GM19023 (cell line): Measurements from ENCODE around the gene RAB8B.

Experiments used
- ATAC-seq: cut with Tn5 transposase; IDR thresholded peaks from one replicate; pipeline ENCODE4 v1.9.1; 2021; ENCODE audit warnings: mild to moderate bottlenecking, moderate library complexity; ENCODE audit not compliant: unreplicated experiment

The RAB8B gene

DNA sequence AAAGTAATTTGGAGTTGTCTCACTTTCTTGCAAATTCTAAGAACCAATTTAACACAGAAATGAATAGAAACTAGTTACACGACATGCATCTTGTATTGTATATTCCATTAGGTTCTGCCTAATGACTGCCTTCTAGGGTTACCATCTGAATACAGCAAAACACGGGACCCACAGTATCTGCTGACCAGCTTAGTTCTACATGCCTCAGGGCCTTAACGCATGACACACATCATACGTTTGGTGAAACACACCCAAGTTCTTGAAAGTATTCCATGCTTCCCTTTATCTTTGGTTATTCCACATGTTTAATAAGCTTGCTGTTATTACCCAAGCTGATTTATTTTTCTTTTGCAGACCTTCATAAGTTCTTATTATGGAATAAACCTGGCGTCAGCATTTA, 115.9 kb downstream of the RAB8B start:
- ATAC-seq = no peak

DNA sequence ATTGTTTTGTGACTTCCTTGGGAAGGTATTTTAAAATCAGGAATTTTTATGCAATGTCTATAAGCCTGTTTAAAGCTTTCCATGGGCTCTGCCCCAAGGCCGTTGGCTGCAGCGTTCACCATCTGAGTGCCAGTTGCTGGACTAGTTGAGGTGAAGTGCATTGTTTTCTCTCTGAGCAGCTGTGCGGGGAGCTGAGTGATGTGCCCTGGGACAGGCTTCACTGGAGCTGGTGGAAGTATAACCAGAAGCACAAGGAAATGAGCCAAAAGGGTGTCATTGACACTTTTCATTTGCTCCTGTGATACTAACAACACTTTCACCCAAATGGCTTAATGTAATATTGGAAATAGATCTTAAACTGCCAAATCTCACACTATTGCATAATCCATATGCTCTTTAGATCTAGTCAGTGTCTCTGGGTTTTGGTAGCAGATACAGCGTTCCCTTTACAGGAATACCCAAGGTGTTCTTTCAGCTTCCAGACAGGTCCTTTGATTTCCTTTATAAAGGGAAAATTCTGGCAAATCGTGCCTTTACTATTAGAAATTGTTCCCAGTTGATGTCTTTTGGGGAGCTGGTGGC, 117.2 kb downstream of the RAB8B start:
- no peak for ATAC-seq

DNA sequence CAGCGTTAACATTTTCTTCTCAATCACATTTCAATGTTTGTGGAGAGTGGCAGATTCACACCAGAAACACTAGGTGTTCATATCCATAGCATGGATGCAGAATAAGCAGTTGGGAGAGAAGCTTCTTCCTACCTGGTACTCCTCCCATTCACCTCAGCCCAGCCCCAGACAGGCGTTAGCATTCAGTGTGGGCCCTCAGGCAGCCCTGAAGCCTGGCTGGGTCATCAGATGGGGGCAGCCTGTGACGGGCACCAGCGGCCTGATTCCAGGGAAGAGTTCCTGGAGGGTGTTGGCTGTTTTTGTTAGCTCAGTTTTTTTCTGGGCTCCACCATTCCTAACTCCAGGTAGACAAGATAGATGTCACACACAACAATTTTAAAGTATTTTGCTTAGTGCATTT, 119.1 kb downstream of the RAB8B start:
- ATAC-seq = no peak

DNA sequence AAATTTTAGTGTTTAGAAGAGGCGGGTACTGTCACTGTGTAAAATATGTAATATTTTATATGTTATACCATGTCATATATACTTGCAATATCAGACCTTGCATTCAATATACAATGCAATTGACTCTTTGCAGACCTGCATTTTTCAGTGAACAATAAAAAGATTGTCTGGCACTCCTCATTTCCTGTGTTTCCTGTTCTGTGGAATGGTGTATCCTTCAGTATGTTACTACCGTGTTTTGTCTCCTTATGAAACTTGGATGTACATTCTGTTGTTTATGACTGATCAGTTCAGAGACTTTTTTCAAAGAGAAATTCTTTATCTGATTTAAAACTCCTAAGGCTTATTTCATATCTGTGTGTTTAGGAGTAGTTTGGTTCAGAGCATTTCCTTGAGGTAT, 119.5 kb downstream of the RAB8B start:
- no peak for ATAC-seq

DNA sequence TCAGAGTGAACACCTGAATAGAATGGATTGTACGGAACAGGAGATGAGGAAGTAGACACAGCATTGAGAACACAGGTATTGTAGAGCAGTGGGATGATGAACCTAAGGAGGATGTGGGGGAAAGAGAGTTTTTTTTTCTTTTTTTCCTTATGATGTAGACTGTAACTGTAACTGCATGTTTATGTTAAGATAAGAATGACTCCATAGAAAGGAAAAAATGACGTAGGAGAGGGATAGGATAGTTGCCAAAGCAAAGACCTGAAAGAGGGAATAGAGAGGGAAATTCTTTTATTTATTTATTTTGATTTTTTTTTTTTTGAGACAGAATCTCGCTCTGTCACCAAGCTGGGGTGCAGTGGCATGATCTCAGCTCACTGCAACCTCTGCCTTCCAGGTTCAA, 121.2 kb downstream of the RAB8B start:
- no peak for ATAC-seq

DNA sequence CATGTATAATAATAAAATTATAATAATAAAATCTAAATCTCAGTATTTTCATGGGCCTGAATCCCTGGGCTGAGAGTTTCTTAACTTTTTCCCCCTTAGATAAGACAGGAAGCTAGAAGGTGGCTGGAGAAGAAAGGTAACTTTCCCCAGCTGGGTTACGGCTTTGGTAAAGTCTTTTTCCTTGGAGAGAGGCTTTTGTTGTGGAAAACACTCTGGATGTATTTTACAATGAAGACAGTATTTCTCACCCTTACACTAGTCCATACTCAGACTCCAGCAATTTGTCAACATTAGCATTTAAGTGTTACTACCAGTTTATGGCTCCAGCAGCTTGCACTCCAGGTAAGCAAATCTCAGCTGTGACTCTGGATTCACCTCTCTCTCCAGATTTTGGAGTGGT, 122.9 kb downstream of the RAB8B start:
- no peak for ATAC-seq

DNA sequence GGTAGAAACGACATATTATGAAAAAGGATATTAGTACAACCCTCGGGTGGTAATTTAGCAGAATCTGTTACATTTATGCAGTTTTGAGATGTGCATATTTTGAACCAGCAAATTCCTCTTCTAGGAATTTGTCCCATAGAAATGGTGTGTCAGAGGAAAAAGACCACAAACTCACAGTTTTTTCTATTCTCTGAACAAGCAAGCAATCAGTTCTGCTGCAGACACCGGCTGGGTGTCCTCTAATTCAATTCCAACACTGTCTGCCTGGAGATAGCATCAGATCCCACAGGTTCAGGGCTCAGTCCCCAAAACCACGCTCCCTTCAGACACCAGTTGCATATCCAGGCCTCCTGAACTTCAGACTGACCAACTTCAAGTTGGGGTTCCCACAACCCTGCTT, 124.4 kb downstream of the RAB8B start:
- no peak for ATAC-seq

DNA sequence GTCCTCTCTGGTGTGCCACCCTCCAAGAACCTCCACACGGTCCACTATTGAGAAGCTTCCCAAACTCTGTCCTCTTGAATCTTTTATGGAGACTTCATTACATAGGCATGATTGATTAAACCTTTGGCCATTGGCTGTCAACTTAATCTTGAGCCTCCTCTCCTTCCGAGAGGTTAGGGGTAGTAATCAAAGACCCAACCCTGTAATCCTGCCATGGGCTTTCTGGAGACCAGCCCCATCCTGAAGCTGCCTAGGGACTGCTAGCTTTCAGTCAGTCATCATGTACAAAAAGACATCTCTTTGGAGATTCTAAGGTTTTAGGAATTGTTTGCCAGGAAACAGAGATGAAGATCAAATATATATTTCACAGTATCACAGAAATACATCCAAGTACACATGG, 125.0 kb downstream of the RAB8B start:
- no peak for ATAC-seq
